GM12865 (cell line): ENCODE measurements around the gene IL4I1.

ENCODE experiments used
- DNase-seq: peaks from one replicate; pipeline ENCODE4 v3.0.0; 2010; ENCODE audit warnings: low read depth
- H3K4me3 ChIP-seq: 2 replicates; pipeline ENCODE4 v1.5.1; 2011; ENCODE audit warnings: mild to moderate bottlenecking, low read depth, low read length, control low read depth
- TF ChIP-seq, protein P1 (sequence below): IDR thresholded peaks from 2 replicates; pipeline ENCODE4 v1.5.1; 2011; ENCODE audit warnings: low read length, control low read depth, low read depth, inconsistent platforms; ENCODE audit not compliant: insufficient read depth; ENCODE audit errors: missing control alignments

The IL4I1 gene

DNA sequence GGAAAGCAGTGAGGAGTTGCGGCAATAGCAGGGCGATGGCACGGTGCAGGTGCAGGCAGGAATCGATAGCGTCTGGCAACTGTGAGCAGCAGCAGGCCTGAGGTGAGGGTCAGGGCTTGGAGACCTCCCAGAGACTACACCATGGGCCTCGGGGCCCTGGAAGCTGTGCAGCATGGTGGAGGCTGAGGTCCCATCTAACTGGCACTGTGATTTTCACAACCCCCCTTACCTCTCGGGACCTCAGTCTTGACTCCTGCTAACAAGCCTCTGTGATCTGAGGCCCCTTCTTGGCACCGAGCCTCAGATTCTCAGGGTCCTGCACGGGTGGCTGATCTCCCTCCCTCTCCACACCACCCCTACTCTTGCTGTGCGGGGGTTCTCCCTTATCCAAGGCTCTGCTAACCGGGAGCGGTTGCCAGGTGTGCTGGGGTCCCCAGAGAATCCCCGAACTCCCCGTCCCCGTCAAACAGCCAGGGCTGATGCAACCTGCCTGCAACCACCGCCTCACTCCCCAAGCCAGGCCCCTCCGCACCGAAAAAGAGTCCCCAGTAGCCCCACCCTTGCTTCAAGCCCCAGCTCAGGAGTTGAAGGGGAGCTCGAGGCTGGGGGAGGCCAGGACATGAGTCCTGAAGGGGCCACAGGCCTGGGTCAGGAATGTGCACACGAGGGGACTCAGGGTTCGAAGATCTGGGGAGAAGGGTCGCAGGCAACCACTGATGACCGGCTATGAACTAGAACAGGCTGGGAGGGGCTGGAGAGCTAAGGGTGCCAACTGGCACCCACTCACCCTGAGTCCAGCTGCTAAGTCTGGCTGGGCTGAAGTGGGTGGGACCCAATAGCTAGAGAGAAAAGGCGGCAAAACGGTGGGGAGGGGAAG, 27.6 kb upstream of the IL4I1 start:
- TF ChIP-seq, protein P1, sequence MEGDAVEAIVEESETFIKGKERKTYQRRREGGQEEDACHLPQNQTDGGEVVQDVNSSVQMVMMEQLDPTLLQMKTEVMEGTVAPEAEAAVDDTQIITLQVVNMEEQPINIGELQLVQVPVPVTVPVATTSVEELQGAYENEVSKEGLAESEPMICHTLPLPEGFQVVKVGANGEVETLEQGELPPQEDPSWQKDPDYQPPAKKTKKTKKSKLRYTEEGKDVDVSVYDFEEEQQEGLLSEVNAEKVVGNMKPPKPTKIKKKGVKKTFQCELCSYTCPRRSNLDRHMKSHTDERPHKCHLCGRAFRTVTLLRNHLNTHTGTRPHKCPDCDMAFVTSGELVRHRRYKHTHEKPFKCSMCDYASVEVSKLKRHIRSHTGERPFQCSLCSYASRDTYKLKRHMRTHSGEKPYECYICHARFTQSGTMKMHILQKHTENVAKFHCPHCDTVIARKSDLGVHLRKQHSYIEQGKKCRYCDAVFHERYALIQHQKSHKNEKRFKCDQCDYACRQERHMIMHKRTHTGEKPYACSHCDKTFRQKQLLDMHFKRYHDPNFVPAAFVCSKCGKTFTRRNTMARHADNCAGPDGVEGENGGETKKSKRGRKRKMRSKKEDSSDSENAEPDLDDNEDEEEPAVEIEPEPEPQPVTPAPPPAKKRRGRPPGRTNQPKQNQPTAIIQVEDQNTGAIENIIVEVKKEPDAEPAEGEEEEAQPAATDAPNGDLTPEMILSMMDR: no peak
- no peak for DNase-seq
- no peak overlapping the region for H3K4me3 ChIP-seq

GRCh38 chr19:49923055-49924003, 26.6 kb upstream of the IL4I1 start:
- TF ChIP-seq, protein P1: no peak
- DNase-seq: no peak
- no peak overlapping the region for H3K4me3 ChIP-seq

DNA sequence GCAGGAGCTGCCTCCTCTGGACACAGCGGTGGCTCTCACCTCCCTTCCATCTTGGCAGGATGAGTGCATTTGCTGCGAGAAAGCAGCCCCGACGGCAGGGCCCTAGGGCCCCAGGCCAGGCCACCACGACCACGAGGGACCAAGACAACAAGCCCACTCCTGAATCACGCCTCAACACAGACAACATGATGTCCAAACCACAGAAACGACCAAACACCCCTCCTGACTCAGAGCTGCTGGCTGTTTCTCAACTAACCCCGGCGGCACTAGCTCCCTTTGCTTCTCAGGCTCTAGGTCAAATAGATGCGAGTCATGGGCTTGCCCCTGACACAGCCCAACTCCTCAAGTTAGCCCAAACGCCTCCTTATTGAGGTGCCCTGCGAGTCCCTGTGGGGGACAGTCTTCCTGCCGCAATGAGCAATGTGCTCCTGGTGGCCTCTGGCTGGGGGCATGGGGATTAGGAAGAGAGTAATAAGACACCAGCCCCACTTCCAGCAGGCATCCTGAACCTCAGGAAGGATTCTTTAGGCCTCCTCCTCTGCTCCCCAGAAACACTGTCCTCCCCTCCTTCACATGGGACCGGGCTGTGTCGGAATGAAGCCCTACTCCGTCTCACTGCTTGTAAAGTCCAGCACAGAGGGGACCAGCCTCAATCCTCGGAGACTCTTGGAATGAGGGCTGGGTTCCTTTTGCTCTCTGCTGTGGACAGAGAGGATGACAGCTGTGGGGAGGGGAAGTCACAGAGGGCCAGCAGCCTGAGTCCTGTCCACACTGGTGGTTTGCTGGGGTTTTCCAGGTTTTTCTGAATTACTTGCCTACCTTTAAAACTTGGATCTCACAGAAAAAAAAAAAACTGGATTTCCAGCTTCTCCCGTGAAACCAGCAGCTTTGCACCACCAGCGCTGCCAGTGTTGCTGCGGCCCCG, 25.4 kb upstream of the IL4I1 start:
- no peak overlapping the region for H3K4me3 ChIP-seq
- DNase-seq: no peak
- TF ChIP-seq, protein P1: no peak

DNA sequence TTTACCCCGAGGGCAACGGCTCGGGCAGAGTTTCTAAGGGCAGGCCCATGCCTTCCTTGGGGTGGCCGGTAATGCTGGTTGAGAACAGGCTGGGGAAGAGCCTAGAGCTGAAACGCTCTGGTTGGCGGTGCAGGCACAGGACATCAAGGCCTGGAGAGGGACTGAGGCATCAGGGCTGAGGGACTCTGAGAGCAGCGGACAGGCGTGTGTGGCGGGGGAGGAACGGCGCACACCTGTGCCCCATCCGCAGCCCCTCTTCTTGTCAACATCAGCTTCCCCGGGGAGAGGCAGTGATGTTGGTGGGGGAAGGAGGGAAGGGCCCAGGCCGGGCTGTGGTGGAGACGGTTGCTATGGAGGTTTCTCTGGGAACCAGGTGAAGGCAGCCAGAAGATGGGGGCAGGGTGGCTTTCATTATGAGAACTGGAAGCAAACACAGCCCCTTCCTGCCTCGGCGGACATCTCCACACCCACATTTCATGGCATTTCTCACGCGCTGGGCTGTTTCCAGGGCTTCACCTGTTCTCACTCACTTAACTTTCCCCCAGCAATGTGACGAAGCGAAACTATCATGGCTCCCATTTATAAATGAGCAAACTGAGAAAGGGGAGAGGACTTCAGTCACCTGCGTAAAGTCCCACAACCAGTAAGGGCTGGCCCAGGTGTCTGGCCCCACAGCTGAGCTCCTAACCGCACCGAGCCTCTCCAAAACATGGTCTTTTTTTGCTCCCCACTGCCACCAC, 24.1 kb upstream of the IL4I1 start:
- H3K4me3 ChIP-seq: no peak overlapping the region
- TF ChIP-seq, protein P1: no peak
- no peak for DNase-seq

- TF ChIP-seq, protein P1: no peak
- no peak overlapping the region for H3K4me3 ChIP-seq
- no peak for DNase-seq
Observed at GRCh38 chr19:49918089-49918488, 21.4 kb upstream of the IL4I1 start.
